ENCODE data around the gene CACNA1H.

GRCh38 chr16:1145383-1146100 lies 7.4 kb upstream of the CACNA1H start:
- no peak for TF ChIP-seq CTCF (conservative IDR thresholded peaks at IDR 0.05 in 1 of 2, IDR thresholded peaks at IDR 0.05 in 1 of 2; ENCODE audit: extremely low read depth in 1 of 2, insufficient read depth in 1 of 2, low read depth in 1 of 2, low read length in 2 of 2)
- TF ChIP-seq EZH2 (IDR thresholded peaks at IDR 0.05; ENCODE audit: borderline replicate concordance, low read length): no peak

All from mammary epithelial cell (primary cell).